Islet precursor cell (in vitro differentiated cells): ENCODE data around the gene UQCR10.

Experiments used
- DNase-seq: peaks from one replicate; pipeline ENCODE4 v3.0.0-alpha.2; 2018

UQCR10 gene

DNA sequence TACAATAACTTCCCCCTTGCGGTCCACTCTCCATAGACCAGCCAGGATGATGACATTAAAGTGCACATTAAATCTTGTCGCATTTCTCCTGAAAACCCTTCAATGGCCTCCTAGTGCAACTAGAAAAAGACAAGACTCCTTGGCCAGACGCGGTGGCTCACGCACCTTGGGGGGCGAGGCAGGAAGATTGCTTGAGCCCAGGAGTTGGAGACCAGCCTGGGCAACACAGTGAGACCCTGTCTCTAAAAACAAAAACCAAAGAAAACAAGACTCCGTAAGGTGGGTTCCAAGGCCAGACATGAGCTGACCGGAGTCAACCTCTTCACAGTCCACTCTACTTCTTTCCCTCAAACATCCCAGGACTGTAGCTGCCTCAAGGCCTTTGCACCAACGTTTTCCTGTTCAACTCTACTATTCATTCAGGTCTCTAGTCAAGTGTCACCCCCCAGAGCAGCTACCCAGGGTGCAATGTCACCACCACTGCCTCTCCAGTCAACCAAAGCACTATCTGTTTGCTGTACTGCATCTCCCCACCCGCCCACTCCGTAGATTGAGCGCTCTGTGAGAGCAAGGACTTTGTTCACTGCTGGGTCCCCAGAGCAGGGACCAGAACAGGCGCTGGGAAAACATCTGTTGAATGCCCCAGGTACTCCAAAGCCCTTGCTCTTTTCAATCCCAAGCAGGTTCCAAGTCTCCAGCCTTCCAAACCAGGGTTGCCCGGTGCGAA, 1.1 kb upstream of the UQCR10 start:
- DNase-seq: no peak

DNA sequence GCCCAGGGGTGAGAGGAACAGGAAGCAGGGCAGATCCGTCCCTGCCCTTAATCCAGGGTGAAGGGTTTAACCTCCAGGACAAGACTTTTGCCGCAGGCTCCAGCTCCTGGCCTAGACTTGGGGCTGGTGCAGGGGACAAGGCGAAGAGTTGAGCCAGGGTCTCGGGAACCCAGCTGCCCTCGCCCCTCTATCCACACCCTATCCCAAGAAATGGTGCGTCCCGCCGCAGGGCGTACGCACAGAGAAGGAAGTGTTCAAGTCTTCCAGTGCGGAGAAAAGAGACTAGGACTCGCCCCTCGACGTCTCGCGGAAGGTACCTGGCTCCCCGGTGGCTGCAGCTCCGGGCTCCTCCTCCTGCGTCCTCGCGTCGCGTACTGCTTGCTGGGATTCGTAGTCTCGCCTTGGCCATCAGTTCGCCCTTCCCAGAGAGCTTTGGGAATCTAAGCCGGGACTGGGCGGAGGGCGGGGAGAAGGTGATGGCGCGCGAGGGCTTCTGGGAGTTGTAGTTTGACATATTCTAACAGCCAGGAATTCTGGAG, 468 bp upstream of the UQCR10 start, which contains the start of gene ZMAT5:
Gene ZMAT5, minus strand, starts transcription at position 376 of the 539 bp plus-strand sequence. CDS start 18,463 bp downstream, outside the sequence.
- peak; percentile 99 for DNase-seq

DNA sequence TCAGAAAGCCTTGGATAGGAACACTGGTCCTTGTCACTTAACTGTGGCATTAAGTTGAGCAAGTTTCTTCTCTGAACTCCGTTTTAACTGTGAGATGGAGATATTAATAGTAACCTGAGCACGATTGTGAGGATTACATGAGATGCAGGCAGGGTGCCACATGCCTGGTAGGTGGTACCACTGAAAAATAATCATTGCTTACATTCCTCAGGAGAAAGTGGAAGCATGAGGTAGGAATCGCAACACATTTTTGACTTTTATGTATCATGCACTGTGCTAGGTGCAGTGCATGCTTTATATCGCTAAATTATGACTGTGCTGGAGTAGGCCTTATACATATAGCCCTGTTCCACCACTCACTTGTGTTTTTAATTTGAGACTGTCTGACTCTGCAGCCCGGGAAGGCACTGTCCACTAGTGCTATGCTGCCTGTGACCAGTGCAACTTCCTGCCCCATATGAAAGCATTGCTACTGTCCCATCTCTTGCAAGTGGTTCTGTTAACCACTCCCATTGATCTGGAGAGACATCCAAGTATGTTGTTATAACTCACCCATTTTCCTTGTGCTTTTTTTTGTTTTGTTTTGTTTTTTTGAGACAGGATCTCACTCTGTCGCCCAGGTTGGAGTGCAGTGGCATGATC, 1.0 kb downstream of the UQCR10 start:
- no peak for DNase-seq

DNA sequence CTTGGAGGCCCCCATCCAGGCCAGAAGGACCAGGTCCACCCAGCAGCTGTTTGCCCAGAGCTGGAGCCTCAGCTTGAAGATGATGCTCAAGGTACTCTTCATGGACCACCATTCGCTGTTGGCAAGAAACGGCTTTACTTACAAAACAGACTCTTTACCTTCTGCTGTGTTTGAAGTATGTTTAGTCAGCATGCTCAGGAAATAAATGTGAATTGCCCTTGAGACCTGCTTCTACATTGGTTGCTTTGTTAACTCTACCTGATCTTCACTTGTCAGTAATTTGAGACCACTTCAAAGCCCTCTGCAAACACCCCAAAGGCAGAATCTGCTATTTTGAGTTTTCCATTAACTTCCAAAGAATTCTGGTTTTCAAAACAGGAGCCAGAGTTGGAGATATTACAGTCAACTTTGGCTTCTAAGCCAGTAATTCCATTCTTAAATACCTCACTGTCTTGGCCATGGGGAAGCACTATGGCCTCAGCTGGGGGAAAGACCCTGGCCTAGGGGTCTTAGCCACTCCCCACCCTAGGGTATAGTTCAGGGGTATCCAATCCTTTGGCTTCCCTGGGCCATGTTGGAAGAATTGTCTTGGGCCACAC, 2.7 kb downstream of the UQCR10 start:
- no peak for DNase-seq

DNA sequence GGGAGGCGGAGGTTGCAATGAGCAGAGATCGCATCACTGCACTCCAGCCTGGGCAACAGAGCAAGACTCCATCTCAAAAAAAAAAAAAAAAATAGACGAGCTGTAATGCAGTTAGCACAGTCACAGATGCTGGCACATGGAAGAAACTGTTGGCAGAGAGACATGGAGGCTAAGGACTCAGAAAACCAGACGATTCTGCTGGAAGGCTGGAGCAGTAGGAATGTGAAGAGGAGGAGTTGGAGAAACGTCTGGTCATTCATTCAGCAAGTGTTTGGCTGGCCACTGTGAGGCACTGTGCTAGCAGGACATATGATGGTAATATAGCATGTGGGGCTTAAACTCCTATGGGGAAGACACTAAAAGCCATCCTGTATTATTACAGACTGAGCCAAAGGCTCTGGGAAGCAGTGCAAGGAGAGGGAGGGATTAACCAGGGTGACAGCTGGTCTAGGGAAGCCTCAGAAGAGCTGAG, 5.0 kb downstream of the UQCR10 start:
- DNase-seq: peak; percentile 79

DNA sequence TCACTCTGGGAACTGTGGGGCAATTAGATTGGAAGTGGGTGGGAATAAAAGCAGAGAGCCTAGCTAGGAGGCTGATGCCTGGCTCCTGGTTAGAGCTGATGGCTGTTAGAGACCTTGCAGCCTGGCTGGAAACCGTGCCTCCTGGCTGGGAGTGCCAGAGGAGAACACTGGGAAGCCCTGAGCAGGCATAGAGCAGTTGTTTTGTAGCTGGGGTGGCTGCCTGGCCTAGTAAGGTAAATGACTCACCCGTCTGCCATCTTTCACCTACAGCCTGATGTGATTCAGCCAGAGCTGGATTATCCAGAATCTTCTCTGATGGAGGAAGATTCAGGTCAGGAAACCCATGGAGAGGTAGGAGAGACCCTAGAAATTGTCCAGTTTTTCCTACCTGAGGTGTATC, 6.1 kb downstream of the UQCR10 start:
- DNase-seq: peak; percentile 93

DNA sequence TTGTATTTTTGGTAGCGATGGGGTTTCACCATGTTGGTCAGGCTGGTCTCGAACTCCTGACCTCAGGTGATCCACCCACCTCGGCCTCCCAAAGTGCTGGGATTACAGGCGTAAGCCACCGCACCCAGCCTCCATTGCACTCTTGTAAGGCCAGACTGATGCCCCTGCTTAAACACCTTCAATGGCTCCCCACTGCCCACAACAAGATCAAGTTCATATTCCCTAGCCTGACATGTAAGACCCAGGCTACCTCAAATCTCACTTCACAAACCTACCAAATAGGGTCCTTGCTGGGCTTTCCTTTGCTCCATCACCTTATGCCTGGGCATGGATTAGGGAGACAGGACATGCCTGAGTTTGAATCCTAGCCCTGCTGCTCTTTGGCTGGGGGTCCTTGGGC, 13.1 kb downstream of the UQCR10 start:
- DNase-seq: no peak

DNA sequence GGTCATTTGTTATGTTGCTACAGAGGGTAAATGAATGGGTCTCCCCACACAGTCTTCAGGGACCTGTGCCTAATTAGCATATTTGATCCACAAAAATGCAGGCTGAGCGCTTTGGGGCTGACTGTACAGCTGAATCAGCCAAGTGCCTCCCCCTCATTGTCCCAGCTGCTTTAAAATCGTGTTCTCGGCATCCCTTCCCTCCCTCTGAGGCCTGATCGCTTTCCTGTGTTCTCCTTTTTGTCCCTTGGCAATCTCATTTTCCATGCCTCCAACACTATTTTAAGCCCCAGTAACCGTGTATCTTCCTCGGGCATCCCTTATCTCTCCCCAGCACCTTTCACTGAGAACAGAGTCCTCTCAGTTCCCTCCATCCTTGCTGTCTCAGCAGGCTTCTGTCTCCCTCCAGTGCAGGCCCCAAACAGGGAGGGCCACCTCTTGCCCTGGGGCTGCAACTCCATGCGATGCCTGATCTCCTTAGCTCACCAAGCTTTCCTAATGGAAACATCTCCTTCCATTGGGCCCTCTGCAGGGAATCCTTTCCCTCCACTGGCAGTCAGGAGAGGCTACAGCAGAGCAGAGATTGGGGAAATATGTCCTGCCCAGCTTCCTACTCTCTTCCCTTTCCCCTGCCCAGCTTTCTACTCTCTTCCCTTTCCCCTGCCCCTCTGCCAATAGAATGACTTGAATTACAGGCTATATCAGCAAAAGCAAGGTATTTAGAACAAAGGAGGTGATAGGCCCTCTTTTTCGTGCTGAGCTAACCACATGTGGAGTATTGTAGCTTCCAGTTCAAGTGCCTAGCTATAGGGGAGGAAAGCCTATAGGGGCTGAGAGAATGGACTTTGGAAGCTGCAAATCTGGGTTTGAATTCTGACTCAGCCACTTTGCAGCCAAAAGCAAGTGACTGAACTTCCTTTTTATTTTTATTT, 13.8 kb downstream of the UQCR10 start:
- DNase-seq: peak; percentile 85

DNA sequence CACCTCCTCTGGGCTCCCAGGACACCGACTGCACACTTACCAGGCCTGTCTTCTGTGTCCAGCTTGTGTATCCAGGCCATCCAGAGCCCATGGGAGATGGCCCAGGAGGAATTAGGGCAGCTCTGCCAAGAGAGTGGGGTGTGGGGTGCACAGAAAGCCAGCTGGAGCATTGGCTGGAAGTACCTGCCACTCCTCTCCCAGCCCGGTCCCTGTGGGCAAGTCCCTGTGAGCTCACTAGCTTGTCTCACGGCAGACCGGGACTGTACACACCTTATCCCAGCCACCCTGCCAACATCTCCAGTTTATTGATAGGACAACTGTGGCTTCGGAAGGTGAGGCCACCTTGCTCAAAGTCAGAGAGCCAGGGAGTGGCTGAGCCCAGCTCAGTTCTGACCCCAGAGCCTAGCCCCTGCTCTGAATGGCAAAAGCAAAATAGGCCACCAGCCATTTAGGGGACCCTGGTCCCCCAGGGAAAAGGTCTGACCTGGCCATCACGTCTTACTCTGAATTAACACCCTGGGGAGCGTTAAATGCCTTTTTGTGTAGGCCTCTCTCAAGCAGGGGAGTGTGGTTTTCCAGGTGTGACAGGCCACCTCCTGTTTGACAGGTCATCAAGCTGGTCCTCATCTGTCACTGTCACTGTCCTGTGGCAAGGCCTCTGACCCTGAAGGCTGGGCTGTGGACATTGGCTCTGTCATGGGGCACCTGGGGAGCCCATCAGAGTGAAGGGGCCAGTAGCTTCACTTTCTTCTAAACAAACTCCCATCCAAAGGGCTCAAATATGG, 15.1 kb downstream of the UQCR10 start:
- no peak for DNase-seq

DNA sequence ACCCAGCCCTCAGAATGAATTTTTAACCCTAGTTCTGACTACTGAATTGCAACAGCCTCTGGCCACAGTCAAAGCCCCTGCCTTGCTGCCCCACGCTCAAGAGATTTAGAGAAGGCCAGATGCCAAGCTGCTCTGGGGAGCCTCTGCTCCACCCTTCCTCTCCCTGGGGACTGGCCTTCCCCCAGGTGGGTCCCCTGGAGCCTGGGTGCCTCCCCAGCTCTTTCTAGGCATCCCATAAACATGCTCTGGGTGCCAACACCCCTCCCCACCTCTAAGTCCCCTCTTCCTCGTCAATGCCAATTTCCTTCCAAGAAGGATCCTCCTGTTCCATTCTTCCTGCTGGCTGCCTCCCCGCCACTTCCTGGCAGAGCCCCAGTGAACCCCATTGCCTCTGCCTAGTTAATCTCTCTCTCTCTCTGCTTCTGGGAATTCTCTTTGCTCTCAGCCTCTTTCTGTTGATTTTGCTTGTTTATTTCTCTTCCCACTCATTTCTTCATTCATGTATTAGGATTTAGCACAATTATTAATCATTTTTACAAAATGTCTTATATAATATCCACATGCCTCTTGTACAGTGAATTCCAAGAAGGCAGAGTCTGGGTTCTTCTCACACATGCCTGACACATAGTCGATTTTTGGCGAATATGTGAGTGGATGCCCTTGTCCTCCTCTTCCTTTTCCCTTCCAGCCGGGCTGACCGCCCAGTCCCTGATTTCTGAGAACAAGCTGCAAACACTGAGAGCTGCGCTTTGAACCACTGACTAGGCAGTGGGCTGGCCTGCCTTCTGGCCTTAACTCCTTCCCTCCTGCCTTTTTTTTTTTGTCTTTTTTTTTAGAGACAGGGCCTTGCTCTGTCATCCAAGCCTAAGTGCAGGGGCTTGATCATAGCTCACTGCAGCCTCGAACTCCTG, 17.5 kb downstream of the UQCR10 start:
- DNase-seq: no peak

DNA sequence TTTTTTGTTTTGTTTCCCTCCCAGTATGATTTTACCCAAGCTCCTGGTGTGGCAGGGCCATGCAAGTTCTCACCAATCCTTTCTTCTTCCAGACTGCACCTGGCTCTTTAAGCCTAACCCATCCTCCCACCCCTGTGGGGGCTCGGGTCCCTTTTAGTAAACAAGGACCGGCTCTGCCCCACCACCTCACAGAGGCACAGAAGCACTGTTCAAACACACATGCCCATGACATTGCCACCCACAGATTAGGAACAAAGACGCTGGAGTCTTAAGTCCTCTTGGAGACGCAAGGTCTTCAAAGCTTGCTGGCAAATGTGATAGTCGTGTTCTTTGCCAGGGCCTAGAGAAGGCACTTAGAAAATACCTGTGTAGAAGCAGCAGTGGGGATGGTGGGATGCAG, 18.9 kb downstream of the UQCR10 start:
- no peak for DNase-seq

DNA sequence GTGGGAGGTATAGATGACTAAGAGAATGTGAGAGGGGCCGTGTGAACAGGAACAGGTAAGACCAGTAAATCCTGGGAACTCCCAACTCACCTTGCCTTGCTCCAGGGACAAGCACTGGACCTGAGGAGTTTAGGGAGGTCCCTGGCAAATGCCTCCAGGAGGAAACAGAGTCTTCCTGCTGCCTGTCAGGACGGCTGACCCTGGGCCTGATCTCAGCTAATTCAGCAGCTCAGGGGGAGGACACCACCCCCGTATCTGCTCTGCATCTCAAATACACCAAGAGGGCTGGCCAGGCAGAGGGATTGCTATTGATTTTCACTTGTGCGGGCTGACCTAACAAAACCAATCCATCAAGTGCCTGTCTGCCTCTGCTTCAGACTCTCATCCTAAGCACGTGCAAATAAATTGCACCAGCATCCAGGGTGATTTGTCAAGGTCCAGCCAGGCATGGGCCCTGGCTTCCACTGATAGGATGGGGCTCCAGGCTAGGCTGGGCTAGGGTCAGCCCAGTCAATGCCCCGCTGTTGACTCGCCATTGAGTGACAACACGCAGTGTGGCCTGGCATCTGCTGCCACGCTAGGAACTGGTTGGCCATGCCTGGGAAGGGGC, 20.3 kb downstream of the UQCR10 start:
- peak; percentile 81 for DNase-seq

DNA sequence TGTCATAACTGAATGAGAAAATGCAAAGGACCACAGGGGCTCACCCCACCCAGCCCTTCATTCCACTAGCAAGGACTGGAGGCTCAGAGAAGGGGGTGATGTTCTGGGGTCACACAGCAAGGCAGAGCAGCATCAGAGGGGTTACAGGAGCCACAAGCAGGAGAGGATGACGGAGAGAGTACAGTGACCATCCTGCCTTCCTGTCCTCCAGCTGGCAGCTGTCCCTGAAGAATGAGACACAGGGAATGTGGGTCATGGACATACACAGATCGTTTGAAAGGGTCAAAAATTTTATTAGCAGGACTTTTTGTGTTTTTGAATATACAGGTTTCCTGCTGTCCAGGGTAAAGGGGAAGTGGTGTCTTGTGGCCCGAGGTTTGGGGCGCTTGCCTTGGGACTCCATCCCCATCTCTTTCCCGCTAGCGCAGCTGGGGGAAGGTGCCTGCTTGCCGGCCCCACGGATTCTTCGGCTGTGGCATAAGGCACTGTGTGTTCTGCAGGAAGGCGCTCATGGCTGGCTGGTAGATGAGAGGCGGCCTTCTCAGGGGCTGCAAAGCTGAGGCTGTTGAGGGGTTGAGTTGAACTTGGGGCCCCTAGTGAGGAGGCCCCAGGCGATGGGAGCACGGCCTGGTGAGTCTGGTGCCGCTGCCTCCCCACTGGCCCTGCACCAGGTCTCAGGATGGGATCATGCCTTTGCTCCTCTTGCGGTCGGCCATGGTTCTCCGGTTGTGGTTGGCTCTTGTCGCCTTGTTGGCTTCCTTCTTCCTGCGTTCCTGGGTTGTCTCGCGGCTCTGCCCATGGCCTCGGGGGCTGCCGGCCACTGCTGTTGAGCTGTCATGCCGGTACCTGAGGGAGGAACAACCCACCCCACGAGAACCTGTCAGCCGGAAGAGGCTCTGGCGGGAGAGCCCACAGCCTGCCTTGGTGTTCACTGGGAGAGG, 21.4 kb downstream of the UQCR10 start:
- DNase-seq: no peak

DNA sequence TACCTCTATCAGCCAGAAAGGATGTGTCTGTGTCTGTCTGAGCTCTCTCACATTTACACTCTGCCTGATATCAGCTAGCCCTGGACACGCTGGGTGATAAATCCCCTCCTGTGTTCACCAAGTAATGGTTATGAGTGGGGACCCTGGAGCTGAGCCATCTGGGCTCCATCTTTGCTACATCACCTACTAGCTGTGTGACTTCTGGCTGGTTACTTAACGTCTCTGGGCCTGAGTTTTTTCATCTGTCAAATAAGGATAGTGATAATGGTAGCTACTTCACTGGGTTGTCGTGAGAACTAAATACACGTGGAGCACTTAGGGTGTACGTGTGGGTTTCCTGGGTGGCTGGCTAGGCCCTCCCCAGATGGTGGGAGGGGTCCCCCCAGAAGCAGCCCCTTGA, 22.9 kb downstream of the UQCR10 start:
- DNase-seq: no peak

DNA sequence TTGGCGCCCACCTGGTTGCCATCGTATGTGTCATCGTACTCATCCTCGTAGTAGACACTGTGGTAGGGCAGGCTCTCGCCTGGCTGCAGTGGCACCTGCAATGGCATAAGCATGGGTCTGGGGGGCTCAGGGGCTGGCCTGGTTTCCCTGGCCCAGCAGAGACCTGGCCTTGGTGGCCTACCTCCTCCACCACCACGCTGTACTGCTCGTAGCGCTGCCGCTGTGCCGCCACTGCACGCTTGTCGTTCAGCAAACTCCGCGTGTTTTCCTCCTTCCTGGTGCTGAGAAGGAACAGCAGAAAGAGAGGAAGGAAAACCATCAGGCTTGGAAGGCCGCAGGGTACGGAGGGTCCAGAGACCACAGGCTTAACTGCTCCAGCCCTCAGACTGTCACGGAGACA, 26.2 kb downstream of the UQCR10 start:
- DNase-seq: no peak

DNA sequence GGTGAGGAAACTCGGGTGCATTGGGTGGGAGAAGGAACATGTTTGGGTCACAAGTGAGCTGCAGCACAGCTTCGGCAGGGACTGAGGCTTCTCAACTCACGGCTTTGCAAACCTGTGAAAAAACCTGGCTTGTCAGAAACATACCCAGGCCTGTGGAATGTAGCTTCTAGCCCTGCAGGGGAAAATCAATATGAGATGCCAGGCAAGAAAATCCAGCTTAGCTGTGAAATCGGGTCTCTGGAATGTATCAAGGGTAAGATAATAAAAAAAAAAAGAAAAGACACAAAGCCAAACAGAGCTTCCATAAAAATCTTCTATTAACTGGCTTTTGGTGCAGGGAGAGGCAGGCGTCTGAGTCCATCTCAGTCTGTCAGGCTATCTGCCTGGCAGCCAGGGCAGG, 28.5 kb downstream of the UQCR10 start:
- DNase-seq: no peak

DNA sequence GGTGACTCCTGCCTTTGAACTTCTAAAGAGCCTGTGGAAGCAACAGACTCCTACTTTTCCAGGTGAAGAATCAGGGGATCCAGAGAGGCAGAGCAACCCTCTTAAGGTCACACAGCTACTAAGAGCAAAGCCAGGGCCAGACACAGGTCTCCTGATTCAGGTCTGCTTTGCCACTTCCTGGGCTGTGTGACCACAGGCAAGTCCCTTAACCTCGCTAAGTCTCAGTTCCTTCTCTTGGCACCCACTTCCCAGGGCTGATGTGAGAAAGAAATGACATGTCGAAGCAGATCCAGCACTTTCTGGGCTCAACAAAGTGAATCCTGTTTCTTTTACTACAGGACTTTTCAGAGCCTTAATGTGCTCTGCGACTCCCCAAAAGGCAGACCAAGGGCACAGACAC, 30.2 kb downstream of the UQCR10 start:
- DNase-seq: no peak

DNA sequence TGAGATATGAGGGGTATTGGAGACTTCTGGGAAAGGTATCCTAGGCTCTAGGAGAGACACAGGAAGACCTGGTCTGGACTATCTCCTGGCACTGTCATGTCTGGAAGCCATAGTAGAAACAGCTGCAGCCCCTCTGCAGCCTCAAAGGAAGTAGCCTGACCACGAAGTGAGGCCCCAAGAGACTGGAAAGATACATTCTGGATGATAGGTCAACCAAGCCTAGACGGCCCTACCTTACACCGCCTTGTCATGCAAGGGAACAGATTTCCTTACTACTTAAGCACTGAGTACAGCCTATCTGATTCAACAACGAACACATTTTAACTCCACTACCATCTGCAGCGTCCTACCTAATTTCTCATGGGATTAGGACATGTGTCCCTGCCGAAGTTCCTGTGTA, 31.1 kb downstream of the UQCR10 start:
- peak; percentile 69 for DNase-seq

DNA sequence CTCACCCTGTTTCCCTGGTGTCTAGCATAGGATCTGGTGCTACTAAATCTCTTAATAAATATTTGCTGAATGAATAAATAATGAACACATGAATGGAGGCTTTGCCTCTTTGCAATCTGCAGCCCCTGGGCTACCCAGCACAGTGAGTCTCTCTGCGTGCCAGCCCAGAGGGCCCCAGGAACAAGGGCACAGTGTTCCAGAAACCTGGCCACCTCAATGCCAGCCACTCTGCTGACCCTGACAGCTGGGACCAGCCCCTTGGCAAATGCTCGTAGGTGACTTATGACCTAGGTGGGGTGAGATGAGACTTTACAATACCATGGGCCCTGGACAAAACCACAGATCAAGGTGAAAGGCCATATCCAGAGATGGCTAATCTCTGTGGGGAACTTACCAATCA, 31.6 kb downstream of the UQCR10 start:
- DNase-seq: no peak
